HepG2 (cell line): ENCODE measurements around the gene PTPRN. TPM values are rescaled to one million over a fixed set of nuclear protein-coding genes. Genes with fewer than 3 reads are reported as not detected.

Source experiments
- AKNA ChIP-seq: sonication (generic); formaldehyde crosslinking; IDR thresholded peaks from 2 replicates; pipeline ENCODE4 v1.4.0; 2020; ENCODE audit warnings: missing genetic modification reagents, borderline replicate concordance
- E2F1 ChIP-seq: sonication (generic); formaldehyde crosslinking; IDR thresholded peaks from 2 replicates; pipeline ENCODE4 v1.5.0; 2020; ENCODE audit warnings: missing genetic modification reagents
- FOSL2 ChIP-seq: sonication (generic); formaldehyde crosslinking; IDR thresholded peaks from 2 replicates; pipeline ENCODE4 v1.4.0; 2020; ENCODE audit warnings: missing genetic modification reagents
- KMT2B ChIP-seq: IDR thresholded peaks from 2 replicates; pipeline ENCODE4 v1.6.1; 2016; ENCODE audit warnings: missing genetic modification reagents, missing compliant biosample characterization
- MEF2D ChIP-seq: sonication (generic); formaldehyde crosslinking; IDR thresholded peaks from 2 replicates; pipeline ENCODE4 v1.5.1; 2020; ENCODE audit warnings: mild to moderate bottlenecking, missing genetic modification reagents
- MLX ChIP-seq: IDR thresholded peaks from 2 replicates; pipeline ENCODE4 v1.6.1; 2016
- MLXIP ChIP-seq: sonication (generic); formaldehyde crosslinking; IDR thresholded peaks from 2 replicates; pipeline ENCODE4 v1.9.0; 2021; ENCODE audit warnings: missing genetic modification reagents, borderline replicate concordance
- POLR2AphosphoS5 ChIP-seq: IDR thresholded peaks from 2 replicates; pipeline ENCODE4 v1.6.1; 2012; ENCODE audit warnings: low read depth, low read length
- RXRB ChIP-seq: IDR thresholded peaks from 2 replicates; pipeline ENCODE4 v1.6.1; 2016; ENCODE audit warnings: borderline replicate concordance, missing genetic modification reagents, missing compliant biosample characterization
- U2AF2 ChIP-seq: fragments of 200-400 bp; formaldehyde crosslinking; IDR thresholded peaks from 2 replicates; pipeline ENCODE4 v1.6.1; 2017; ENCODE audit warnings: low read depth, mild to moderate bottlenecking, low read length
- ZBTB26 ChIP-seq: IDR thresholded peaks from 2 replicates; pipeline ENCODE4 v1.6.1; 2016; ENCODE audit warnings: missing compliant biosample characterization, missing genetic modification reagents, borderline replicate concordance
- ZFP82 ChIP-seq: sonication (generic); formaldehyde crosslinking; IDR thresholded peaks from 2 replicates; pipeline ENCODE4 v1.5.1; 2020; ENCODE audit warnings: mild to moderate bottlenecking, missing genetic modification reagents, borderline replicate concordance
- ZNF263 ChIP-seq: sonication (generic); formaldehyde crosslinking; IDR thresholded peaks from 2 replicates; pipeline ENCODE4 v1.4.0; 2020; ENCODE audit warnings: missing genetic modification reagents
- ZNF556 ChIP-seq: sonication (generic); formaldehyde crosslinking; IDR thresholded peaks from 2 replicates; pipeline ENCODE4 v1.4.0; 2020; ENCODE audit warnings: mild to moderate bottlenecking, missing genetic modification reagents, borderline replicate concordance
- ZNF557 ChIP-seq: sonication (generic); formaldehyde crosslinking; IDR thresholded peaks from 2 replicates; pipeline ENCODE4 v1.4.0; 2020; ENCODE audit warnings: missing genetic modification reagents
- ZNF776 ChIP-seq: sonication (generic); formaldehyde crosslinking; IDR thresholded peaks from 2 replicates; pipeline ENCODE4 v1.4.0; 2020; ENCODE audit warnings: mild to moderate bottlenecking, missing genetic modification reagents
- ZNF780A ChIP-seq: sonication (generic); formaldehyde crosslinking; IDR thresholded peaks from 2 replicates; pipeline ENCODE4 v1.8.0; 2022; ENCODE audit warnings: mild to moderate bottlenecking, missing genetic modification reagents, moderate library complexity
- polyA plus RNA-seq, 8 experiments: library from polyadenylated mRNA; depleted of rRNA in 3 of 8; stranded (reverse) in 7 of 8; unstranded in 1 of 8; fragments of >200 nt; fragmentation: Illumina TruSeq in 4 of 8; extraction: Trizol in 4 of 8; gene quantifications; 2 replicates each; pipeline versions ENCODE4 v1.2.1 to v1.2.3, GENCODE V29; 2011 to 2016; ENCODE audit warnings: low read depth in 4 of 8, missing spikeins in 1 of 8, mixed read lengths in 1 of 8; ENCODE audit not compliant: insufficient read depth in 1 of 8
- total RNA-seq, 5 experiments: library from RNA; depleted of rRNA; stranded (reverse); fragments of >200 nt; fragmentation: Illumina TruSeq; extraction: Trizol; gene quantifications; 2 replicates each; pipeline ENCODE4 v1.2.3, GENCODE V29; 2016; ENCODE audit warnings: low read depth in 1 of 5

The PTPRN gene
- total and polyA plus RNA-seq, 2 of the 13 experiments (the other 11 are each of a cell fraction or from before 2014, with no cell fraction given) = 0.26 TPM; not detected in 1

GRCh38 chr2:219298759-219299371 is 10.3 kb downstream of the PTPRN start (continued):
- no peak for TF ChIP-seq ZNF780A (CRISPR knock-in tag)
- no peak for TF ChIP-seq MLXIP (CRISPR knock-in tag)
- no peak for TF ChIP-seq ZNF556 (CRISPR knock-in tag)
- TF ChIP-seq MEF2D (CRISPR knock-in tag) = peak; percentile 59; the same call in 1 of the 2 replicates
- no peak for TF ChIP-seq KMT2B (CRISPR knock-in tag)
- TF ChIP-seq ZNF776 = no peak
- no peak for TF ChIP-seq U2AF2
- no peak for TF ChIP-seq POLR2AphosphoS5
- no peak for TF ChIP-seq E2F1 (CRISPR knock-in tag)
- no peak for TF ChIP-seq AKNA (CRISPR knock-in tag)
- no peak for TF ChIP-seq RXRB
- TF ChIP-seq ZNF557 = no peak
- TF ChIP-seq ZNF263 (CRISPR knock-in tag) = no peak
- TF ChIP-seq FOSL2 = no peak
- no peak for TF ChIP-seq ZFP82 (CRISPR knock-in tag)
- TF ChIP-seq ZBTB26 = no peak
- 0 out of 2 replicates have a peak, but pooled peaks have one; percentile 21 for TF ChIP-seq MLX (CRISPR knock-in tag)
